Mesenteric fat pad (tissue), 1 donor: ENCODE measurements around the gene KIF18B. TPM values are rescaled to one million over a fixed set of nuclear protein-coding genes. Genes with fewer than 3 reads are reported as not detected.

ENCODE experiments used
- DNase-seq: peaks from one replicate; pipeline ENCODE4 v3.0.0-alpha.2; 2020; ENCODE audit warnings: low spot score
- total RNA-seq: library from RNA; stranded (reverse); fragmentation: NEBNext Ultra II Directional; extraction: Animal tissue kit (Norgen Biotek cat#: 25700); gene quantifications from one replicate; pipeline ENCODE4 v1.2.1, GENCODE V29; 2021
- donor health status: DM: yes; HTN: yes; CAD: no.

The KIF18B gene
- total RNA-seq, 1 donor from 2014 or later: not detected

DNA sequence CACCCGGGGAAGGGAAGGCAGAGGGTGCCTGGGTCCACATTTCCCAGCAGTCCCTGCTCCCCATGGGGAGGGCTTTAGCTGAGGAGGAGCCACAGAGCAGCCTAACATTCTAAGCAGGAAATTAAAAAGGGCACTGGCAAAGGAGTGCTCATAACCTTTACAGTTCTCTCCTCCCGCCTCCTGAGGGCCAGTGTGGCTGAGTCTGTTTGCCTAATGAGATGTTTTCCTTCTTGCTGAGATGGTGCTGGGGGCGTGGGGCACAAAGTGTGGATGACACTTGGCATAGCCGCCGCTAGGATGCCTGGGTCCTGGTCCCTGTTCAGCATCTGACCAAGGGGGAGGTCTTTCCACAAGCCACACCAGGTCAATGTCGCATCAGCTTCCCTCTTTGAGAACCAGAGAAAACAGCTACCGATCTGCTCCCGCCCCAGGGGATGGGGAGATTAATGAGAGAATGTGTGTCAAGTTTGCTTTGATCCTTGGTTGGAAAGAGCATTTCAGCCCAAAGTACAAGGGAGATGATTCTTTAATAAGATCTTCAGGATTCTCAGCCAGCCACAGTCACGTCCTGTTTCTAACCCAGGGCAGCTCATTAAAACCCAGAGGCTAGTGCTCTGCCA is 5.8 kb downstream of the KIF18B start:
- no peak for DNase-seq

DNA sequence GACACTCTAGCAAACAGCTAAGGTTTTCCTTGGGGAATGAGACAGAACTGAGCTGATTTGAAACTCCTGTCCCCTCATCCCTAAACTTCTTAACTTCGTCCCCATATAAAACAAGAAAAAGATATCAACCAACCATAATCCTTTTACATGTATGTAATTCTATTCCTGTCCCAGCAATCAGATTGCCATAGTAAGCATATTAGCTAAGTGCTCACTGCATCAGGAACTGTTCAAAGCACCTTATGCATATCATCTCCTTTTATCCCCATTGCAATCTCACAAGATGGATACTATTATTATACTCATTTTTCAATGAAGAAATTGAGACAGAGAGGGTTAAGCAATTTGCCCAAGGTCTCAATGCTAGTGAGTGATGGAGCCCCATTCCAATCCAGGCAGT is 6.8 kb downstream of the KIF18B start:
- no peak for DNase-seq

DNA sequence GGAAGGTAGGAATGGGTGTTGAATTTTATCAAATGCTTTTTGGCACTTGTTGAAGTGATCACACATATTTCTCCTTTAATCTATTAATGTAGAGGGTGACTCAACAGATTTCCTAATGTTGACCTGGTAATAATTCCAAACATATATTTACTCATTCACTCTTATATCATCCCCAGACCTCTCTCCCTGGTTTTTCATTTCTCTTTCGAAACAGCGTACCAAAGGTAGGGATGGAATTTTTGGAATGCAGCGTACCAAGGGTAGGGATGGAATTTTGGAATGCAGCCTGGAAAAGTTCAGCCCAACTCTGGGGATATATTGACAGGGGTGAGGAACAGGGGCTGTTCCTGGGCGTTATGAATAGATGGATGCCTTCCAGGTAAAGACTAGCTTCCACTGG is 7.3 kb downstream of the KIF18B start:
- no peak for DNase-seq

DNA sequence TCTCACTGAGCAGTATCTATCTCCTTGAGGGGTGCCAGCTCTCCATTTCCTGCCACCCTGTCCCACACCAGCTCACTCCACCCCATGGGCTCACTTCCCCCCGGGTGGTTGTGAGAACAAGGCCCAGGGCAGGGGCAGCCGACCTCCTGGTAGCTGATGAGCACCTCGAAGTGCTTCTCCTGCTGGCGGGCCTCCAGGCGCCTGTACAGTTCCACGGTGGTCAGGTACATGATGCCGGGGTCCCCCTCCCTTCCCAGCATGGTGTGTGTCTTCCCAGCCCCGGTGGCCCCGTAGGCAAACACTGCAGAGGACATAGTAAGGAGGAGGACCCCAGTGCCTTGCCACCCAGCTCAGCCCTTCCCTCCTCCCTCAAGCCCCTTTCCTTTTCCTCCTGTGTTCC is 12.5 kb downstream of the KIF18B start:
- no peak for DNase-seq

DNA sequence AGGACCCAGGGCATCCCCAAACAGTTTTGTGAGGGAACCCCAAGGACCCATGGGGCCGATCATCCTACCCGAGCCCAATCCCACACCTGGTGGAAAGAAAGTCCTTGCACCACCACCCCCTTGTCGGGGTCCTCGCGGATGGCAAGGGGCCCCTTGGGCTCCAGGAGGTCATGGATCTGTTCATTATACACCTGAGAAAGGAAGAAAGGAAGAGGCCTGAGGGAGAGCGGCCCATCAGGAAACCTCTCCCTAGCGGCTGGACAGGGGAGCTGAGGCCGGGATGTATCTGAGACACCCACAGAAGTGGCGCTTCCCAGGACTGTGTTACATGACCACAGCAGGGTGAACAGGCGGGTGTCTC is 12.8 kb downstream of the KIF18B start:
- DNase-seq: no peak

DNA sequence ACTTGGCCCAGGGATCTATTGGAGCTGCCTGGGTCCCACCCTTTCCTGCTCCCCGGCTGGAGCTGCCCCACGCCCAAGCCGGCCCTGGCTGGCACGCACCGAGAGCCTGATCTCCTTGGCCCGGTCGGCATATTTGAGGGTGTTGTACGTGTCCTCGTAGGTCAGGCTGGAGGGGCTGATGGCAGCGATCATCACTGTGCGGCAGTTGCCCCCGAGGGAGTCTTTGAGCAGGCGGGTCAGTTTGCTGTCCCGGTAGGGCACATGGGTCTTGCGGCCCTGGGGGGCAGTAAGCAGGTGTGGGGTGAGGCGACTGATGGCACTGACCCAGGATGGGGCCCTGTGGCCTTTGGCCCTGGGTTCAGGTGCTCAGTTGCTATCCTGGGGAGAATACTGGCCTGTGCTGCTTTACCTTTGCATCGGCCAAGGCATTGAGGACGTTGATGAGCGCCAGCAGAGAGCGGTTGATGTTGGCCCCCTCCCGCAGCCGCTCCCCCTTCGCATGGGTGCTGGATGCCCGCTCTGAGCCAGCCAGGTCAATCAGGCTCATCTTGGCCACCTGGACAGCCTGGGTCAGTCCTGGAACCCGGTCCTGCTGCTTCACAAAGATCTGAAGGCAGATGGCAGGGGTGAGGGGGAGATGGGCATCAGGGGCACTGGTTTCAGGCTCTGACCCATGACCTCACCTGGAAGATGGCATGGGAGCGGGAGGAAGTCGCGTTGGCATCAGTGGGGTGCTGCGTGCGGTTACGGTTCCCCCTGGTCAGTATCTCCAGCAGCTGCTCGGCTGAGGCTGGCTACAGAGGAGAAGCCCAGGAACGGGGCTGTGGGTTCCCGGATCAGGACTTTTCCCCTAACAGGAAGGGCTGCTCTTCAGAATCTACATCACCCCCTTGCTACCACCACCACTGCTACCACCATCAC is 13.5 kb downstream of the KIF18B start:
- no peak for DNase-seq

DNA sequence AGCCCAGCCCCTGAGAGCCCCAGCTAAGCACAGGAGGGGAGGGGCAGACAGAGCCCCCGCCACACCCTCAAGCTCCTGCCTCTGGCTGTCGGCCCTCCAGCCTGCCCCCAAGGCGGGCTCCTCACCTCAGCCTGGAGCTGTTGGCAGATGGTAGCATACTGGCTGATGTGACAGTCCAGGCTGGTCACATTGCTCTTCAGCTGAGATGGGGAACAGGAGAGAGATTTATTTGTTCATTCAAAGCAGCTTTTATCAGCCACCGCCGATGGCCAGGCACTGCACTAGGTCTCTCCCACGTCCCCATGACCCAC is 14.8 kb downstream of the KIF18B start:
- no peak for DNase-seq

DNA sequence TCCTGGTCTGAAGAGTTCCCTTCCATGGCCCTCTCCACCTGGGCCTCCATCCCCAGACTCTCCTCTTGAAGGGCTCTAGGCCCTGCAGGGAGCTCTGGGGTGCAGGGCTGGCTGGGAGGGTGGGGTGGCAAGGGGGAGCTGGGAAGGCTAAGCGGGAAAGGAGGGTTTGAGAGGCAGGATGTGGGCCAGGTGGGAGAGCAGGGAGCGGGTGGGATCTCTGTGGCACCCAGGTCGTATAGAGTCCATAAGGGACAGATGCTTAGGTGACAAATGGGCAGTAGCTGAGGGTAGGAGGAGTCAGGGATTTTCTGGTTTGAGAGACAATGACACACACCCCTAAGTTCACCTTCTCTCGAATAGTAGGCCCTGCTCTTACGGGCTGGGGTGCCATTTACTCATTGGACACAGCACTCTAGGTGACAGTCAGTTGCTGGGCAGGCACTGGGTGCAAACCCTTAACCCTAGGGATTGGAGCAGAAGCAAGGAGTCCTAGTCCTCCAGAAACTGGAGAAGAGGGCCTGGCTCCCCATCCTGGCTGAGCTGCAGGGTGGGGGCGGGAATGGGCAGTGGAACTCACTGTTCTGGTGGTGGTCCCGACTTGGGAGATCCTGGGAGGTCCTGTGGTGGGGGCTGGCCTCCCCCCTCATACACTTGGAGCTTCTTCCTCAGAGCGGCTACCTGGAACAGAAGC is 15.3 kb downstream of the KIF18B start:
- DNase-seq: no peak

DNA sequence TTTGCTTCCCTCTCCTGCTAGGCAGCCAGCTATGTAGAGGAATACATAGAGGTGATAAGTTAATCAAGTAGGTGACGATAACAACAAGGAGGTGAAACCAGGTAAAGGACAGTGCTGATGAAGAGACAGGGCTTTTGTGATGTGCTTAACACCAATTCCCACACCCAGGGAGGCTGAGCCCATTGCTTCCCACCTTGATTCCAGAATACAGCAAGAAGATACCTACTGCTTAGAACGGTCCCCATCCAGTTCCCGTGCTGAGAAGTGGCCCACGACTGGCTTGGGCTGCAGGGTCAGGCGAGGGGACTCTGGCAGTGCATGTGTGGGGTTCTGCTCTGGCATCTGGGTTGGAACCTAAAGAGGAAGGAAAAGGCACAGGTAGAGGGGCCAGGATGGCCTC is 16.2 kb downstream of the KIF18B start:
- DNase-seq: no peak

DNA sequence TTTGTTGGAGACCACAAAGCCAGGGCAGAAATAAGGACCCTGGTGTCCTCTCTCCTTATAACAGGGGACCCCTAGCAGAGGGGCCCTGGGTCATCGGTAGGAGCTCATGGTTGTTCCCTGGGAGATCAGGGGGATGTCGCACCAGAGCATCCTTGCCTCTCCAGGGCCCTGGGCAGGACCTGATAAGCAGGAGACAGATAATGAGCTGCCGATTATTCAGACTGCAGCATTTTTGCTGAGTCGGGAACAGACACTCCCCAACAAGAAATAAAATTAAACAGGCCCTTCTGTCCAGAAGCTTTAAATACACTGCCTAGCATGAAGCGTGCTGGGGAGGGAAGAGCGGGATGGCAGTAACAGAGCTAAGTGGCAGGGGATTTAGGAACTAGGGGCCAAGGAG is 16.9 kb downstream of the KIF18B start:
- no peak for DNase-seq

DNA sequence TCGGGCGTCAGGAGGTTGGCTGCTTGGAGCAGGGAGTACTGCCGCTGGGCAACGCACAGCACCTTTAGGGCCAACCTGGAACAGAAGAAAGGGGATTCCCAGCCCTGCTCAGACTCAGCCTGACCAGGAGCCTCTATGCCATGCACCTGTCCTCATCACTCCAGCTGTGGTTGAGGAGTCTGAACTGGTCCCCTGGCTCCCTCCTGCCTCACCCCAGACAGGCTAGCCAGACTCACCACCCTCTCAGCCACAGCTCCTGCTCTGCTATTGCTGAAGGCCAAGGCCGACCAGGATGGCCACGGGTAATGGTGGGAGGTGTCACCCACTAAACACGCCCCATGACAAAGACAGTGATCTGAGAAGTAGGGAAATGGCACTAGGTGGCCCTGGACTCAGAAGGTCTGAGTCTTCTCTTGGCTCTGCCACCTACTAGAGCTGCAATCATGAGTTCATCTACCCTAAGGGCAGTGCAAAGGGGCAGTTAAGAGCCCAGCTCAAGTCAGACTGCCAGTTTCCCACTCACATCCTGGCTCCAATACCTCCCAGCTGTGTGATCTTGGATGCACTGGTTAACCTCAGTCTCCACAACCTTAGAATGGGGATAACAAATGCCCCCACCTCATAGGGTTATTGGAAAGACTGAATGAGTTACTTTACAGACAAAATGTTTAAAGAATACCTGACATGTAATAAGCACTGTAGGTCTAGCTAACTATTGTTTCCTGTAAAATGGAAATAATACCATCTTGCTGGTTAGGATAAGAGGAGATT is 18.4 kb downstream of the KIF18B start:
- no peak for DNase-seq

DNA sequence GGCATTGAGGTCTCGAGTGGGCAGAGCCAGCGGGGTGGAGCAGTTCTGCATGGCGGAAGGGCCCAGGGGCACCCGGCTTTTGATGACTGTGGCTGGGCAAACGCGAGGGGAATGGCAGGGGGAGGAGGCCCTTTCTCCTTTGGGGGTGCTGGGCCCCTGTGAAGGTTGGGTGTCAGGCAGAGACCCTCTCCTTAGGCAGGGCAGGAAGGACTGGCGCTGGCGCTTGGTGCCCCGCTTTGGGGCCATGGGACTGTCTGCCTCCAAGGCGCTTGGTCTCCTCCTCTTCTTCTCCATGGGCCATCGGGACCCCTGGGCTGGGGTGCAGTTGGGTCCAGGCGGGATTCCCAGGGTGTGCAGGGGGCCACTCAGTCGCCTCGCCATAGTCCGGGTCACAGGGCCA is 19.4 kb downstream of the KIF18B start:
- no peak for DNase-seq

DNA sequence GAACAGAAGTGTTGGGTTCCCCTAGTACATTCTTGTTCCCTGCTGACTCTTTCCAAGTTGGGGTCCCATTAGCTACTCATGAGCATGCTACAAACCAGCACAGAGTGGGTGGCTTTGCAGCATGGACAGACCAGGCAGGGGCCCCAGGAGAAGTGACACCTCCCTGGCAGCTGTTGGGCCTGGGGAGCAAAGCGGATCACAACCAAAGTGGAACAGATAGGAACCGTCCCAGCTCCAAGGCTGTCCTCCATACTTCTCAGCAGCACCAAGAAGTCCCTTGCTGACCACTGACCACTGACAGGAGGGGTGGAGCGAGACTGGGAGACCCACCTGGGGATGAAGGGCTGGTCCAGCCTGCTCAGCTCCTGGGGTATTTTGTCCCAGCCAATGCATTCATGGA is 19.9 kb downstream of the KIF18B start:
- no peak for DNase-seq

DNA sequence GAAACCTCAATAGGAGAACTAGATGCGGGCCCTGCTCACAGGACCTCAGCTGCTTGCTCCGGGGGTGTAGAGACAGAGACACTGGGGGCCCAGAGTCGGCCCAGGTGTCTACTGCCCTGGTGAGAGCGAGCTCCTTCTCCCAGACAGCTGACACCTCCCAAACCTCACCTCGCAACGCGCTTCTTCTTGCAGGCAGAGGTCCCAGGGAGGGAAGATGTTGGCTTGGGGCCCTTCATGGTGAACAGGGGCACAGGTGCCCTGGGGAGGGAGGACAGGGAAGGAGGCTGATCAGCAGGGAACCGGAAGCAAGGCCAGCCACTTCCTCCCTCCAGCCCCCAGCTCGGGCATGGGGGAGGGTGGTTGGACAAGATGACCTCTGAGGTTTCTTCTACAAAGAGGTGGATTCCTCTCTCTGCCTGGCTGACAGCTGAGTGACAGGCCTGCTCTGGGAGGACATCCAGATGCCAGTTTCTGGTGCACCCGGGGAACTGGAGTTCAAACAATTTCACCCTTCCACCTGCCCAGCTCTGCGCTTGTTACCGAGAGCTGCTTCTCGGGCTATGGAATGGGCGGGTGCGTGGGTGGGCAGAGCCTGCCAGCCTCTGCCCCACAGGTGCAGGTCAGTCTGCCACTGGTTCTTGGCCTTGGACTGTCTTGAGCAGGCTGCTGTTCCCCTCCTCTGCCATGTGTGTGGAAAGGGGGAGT is 20.6 kb downstream of the KIF18B start:
- no peak for DNase-seq

DNA sequence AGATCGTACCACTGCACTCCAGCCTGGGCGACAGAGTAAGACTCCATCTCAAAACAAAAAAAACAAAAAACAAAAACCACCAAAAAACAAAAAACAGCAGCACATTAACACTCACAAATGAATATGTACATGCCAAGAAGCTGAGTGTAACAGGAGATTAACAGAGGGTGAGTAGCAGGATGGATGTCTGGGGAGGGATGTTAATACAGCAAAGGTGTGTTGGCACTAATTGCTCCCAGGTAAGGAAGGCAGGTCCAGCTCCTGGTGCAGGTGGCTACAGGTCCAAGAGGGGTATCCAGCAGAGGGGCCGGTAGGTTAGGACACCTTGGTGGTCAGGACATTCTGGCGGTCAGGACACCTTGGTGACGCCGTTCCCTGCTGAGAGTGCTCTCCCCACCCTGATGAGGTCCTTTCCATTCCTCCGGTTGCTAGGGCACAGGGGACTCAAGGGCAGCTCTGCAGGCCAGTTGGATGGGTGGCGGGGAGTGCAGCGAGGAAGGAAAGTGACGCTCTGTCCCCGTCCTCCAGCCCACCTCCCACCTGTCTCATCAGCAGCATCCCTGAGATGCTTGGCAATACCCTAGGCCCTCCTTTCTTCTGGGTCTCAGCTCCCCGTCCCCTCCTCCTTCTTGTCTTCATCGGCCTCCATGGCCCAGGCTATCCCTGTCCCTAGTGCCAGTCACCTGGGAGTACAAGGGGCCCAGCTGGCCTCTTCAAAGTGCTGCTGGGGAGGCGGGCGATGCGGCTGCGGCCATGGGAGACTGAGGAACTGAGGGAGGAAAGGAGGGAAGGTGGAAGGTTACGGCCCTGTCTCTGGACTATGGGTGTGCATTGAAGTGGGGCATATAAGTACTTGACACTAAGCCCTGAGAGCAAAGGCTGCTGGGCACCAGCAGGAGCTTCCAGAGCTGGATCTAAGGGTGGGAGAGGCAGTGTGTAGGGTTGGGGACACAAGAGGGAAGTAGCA is 21.6 kb downstream of the KIF18B start:
- no peak for DNase-seq

DNA sequence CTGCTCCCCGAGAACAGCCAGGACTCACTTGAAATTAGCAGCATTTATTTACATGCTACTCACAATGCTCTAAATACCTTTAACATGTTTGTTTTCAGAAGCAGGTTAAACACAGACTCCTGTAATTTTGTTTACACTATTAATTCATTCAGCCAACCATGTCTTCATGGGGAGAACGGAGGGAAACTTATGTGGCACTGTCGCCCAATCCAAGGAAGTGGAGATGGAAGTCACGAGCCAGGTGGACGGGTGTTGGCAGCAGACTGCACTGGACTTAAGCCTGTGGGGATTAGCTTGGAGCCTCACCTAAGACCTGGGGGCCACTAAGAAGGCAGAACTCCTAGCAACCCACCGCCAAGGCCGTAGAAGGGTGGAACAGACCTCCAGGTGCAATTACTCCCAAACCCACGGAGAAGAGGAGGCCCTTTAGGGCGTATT is 23.4 kb downstream of the KIF18B start:
- DNase-seq: no peak

DNA sequence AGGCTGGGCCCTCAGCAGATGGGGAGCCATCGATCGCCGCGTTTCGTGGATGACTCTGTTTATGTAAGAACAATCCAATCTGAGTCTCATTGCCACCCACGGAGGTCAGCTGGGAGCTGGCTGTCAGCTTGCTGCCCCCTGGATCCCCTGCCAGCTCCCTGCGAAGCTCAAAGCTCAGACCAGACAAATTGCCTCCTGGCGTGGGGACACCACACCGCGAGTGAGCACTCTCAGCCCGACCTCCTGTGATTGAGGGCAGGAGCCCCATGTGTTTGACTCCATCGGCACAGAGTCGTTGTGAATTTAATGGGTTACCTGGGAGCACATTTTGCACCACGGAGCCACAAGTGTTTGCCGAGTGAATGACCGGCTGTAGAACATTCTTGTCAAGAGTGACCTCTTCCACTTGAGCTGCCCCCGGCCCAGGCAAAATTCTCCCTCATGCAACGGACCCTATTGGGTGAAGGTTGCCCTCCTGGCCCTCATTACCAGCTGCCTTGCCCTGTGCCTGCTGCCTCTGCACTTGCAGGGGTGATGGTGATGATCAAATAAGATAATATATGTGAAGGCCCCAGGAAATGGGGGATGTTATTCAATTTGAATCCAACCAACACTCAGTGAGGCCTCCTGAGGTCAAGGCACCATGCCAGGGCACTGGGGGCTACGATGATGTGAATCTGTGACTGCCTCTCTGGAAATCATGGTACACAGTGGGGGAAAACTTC is 24.7 kb downstream of the KIF18B start:
- no peak for DNase-seq

DNA sequence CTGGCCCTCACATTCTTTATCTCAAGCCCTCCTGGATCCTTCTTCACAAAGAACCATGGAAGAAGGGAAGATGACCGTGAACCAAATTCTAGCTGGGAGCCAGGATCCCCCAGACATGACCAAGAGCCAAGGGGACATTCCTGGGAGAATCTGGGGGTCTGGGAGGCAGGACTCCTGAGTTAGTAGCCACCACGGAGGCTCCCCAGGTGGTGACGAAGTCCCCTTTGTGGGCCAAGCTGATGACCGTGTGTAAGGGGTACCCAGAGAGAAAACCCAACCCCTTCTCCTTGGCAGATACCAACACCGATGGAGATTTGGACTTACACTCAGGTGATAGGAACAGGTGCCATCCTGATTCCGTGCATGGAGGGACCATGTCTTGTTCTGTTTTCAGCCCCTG is 25.4 kb downstream of the KIF18B start:
- DNase-seq: no peak
